ENCODE measurements around the gene DDN. TPM values are rescaled to one million over a fixed set of nuclear protein-coding genes. Genes with fewer than 3 reads are reported as not detected.

The DDN gene
- polyA plus RNA-seq, 4 donors = 85.8 to 111 (median 89.4) TPM

DNA sequence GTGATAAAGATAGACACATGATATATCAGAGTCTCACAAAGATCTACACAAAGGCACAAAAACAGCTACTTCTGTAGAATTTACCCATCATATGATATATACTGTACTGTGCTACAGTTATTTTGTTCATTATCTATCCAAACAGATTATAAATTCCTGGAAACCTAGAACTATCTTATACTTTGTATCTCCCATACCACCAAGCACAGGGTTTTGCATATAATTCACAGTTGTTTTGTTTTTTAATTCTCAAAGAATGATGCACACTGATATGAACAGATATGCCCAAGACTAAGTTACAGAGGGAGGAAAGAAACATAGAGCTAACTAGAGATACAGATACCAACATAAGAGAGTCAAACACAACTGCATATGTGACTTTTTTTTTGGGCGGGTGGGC lies 16.0 kb upstream of the DDN start:
- no peak for DNase-seq (ENCODE audit: low read depth in 4 of 4, low spot score in 3 of 4)

DNA sequence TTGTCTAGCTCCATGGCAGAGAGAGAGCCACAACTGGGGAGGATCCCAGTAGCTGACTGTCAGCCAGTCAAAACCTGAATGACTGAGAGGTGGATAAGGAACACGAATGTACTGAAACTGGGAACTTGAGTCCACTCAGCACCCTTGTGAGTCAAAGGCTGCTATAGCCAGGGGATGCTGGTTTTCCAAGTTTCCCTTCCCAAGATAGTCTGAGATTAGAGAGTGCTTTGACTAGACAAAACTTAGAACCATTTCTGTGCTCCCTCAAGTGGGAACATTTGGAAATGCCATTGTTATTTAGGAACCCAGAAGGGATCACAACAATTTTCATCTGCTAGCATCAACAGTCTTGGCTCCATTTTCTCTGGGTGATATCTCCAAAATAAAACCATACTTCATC lies 15.4 kb upstream of the DDN start:
- DNase-seq (ENCODE audit: low read depth in 4 of 4, low spot score in 3 of 4) = no peak

- no peak for DNase-seq (ENCODE audit: low read depth in 4 of 4, low spot score in 3 of 4)
Observed at GRCh38 chr12:49013428-49013827, 14.3 kb upstream of the DDN start.

DNA sequence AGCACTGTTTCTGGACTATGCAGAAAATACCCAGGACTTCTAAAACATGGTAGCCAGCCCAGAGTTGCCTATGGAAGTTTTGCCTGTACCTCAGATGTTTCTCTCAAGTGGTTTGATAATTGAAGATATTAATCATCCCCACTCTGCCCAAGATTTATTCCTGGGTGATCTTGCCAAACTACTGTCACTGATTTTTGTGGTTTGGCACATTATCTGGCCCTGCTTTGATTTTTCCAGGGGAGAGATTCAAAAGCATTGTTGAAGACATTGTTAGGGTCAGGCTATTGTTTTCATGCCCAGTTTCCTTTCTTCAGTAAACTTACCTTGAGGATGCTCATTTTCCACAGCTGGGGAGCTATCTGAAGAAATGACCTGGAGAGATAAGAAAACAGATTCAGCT lies 13.6 kb upstream of the DDN start:
- DNase-seq (ENCODE audit: low read depth in 4 of 4, low spot score in 3 of 4) = no peak

DNA sequence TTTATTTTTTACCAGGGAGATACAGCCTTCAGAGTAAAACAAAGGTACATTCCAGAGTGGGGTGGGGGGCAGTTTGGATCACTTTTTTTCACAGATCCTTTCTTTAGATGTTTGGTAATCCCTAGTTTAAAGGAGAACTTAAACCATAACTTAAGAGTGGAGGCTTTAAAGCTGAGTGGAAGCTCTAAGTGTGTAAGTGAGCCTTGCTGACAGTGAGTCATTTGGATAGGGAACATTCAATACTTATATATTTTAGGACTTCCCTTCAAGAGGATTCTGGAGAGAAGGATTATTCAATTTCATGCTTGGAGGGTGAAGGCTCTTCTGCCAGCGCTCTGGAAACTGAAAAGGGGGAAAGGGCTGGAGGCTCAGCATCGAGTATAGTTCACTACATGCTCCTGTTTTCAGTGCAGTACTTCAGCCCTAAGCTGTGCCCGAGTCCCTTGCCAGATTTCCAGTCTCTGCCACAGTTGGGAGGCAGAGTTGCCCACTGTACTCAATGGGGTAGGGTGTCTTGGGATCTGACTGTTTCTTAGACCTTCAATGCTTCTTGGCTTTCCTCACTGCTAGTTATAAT lies 11.0 kb upstream of the DDN start:
- no peak for DNase-seq (ENCODE audit: low read depth in 4 of 4, low spot score in 3 of 4)

- DNase-seq (ENCODE audit: low read depth in 4 of 4, low spot score in 3 of 4) = no peak
Observed at GRCh38 chr12:49008943-49009342, 9.8 kb upstream of the DDN start.

- no peak for DNase-seq (ENCODE audit: low read depth in 4 of 4, low spot score in 3 of 4)
Observed at GRCh38 chr12:49000346-49000745, 1.2 kb upstream of the DDN start.

- DNase-seq (ENCODE audit: low read depth in 4 of 4, low spot score in 3 of 4) = no peak
Observed at GRCh38 chr12:48998497-48999353, 450 bp downstream of the DDN start.

- no peak for DNase-seq (ENCODE audit: low read depth in 4 of 4, low spot score in 3 of 4)
Observed at GRCh38 chr12:48997719-48998496, 1.3 kb downstream of the DDN start.

GRCh38 chr12:48996794-48997718 lies 2.1 kb downstream of the DDN start:
- peak in 1 of 4 donors; percentile 62 for DNase-seq (ENCODE audit: low read depth in 4 of 4, low spot score in 3 of 4)

DNA sequence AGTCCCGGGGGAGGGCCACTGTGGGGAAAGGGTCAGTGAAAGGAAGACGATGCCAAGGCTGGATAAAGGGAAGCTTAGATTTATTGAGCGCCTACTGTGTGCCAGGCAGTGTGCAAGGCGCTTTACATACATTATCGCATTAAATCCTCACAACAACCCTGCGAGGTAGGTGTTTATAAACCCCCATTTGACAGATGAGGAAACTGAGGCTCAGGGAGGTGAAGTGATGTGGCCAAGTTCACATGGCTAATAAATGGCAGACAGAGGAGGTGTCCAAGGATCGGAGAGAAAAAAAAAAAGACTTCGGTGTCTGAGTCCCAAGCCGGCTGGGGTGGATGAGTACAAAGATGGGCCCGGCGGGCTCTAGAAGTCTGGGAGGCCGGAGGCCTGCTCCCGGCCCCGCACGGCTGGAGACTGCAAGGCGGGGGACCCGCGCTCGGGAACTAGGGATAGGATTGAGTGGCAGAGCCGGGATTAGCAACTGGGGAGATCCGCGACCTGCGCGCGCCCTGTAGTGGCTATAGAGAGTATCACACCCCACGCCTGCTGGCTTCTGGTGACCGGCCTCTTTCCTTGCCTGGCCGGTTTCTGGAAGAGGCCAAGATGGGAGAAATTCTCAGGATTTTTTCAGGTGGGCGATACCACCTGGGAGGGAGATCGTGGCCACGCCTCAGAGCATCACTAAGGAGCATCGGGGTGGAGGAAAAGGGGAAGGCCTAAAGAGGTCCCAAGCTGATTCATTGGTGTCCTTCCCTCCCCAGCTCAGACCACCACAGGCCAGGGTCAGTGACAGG lies 3.9 kb downstream of the DDN start:
- DNase-seq (ENCODE audit: low read depth in 4 of 4, low spot score in 3 of 4) = peak in 3 of 4 donors; percentile 67 to 78 (median 75)

- DNase-seq (ENCODE audit: low read depth in 4 of 4, low spot score in 3 of 4) = no peak
Observed at GRCh38 chr12:48994224-48995085, 4.7 kb downstream of the DDN start.

DNA sequence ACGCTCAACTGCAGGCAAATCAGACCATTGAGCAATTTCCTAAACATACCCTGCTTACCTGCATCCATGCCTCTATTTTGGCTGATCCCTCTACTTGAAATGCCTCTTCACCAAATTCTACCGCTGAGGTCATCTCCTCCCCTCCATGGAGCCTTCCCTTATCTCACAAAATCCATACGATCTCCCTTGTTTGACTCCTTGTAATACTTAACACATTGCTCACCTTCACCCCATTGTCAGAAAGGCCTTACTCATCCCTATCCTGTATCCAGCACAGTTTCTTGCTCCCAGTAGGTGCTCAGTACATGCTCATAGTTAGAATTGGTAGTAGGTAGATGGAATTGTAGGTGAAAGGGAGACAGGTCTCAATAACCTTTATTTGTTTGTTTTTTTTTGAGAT lies 5.4 kb downstream of the DDN start:
- DNase-seq (ENCODE audit: low read depth in 4 of 4, low spot score in 3 of 4) = no peak

DNA sequence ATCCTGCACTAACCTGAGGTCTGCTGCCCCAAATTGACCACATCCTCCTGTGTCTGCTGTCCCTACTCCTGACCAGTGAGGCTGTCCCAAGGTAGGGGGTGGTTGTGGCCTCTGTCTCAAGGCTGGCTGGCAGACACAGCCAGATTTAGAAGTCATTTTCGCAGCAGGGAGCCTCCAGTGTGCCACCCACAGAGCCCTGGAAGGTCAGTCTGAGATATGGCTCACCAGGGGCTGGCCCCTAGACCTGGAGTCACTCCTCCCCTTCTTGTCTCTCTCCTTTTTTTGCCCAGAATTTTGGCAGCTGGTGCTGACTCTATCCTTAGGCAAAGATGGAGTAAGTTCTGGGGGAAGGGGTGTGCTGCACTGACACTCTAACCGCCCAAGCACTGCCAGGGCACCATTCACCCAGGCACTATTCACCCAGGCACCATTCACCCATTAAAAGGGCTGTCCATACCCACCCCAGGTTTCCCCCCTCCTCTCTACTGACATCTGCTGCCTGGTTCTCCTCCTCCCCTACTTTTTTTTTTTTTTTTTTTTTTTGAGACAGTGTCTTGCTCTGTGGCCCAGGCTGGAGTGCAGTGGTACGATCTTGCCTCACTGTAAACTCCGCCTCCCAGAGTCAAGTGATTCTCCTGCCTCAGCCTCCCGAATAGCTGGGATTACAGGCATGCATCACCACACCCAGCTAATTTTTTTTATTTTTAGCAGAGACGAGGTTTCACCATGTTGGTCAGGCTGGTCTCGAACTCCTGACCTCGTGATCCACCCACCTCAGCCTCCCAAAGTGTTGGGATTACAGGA lies 7.7 kb downstream of the DDN start:
- DNase-seq (ENCODE audit: low read depth in 4 of 4, low spot score in 3 of 4) = no peak

DNA sequence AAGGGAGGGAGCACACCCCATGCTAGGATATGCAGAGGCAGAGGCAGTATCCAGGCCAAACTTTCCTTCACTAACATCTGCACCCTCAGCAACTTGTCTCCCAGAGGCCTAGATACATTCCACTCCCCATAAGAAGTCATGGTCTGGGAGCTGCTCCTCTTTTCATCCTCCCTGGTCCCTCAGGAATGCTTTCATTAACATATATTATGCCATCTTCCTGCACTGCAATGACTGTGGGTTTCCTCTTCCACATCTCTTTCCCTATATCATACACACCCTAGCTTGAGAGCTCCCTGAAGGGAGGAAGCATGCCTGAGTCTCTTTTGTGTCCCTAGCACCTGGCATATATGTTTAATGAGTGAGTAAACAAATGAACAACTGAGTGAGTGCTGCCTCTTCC lies 8.6 kb downstream of the DDN start:
- no peak for DNase-seq (ENCODE audit: low read depth in 4 of 4, low spot score in 3 of 4)

GRCh38 chr12:48988030-48988649 lies 11.0 kb downstream of the DDN start:
- DNase-seq (ENCODE audit: low read depth in 4 of 4, low spot score in 3 of 4) = no peak

DNA sequence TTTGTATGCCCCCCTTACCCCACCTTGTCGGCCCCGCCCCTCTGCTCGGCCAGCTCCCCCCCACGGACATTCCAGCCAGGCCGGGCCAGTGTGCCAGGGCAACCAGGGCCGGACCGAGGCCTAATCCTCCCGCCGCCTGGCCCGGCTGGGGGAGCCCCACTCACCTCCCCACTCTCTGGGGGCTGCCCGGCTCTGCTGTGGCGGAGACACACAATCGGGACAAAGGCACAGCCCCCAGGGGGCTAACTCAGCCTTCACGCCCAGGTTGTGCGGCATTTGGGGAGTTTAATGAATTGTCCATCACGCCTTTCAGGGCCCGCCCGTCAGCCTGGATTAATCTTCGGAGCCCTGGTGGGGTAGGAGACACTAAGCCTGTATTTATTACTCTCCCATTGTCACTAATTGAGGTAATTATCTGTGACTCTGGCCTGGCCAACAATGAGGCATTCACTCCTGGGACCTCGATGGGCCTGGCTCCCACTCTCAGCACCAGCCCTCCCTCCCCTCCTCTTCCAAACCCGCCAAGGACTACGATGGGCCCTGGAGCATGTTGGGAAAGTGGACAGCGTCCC lies 12.4 kb downstream of the DDN start:
- no peak for DNase-seq (ENCODE audit: low read depth in 4 of 4, low spot score in 3 of 4)
